Upper lobe of left lung (tissue), 4 donors: ENCODE measurements around the gene HSFX4.
"Not testable (repeated sequence)": the region's sequence is repeated elsewhere in the genome, so short reads cannot be mapped to it uniquely, and the experiment has no call there.

Experiments
- POLR2AphosphoS5 ChIP-seq, 2 donors: sonication (generic); formaldehyde crosslinking; IDR thresholded peaks; one replicate each; pipeline ENCODE4 v1.5.1; 2017; ENCODE audit warnings: antibody characterized with exemption in 2 of 2
- TF ChIP-seq, protein P1 (sequence below), 6 experiments: fragments of 450-650 bp in 4 of 6; fragments of 200-600 bp in 2 of 6; sonication (generic) in 2 of 6; IDR thresholded peaks; one replicate each; pipeline ENCODE4 v1.5.1; 2016 to 2019; ENCODE audit warnings: antibody characterized with exemption in 6 of 6

DNA sequence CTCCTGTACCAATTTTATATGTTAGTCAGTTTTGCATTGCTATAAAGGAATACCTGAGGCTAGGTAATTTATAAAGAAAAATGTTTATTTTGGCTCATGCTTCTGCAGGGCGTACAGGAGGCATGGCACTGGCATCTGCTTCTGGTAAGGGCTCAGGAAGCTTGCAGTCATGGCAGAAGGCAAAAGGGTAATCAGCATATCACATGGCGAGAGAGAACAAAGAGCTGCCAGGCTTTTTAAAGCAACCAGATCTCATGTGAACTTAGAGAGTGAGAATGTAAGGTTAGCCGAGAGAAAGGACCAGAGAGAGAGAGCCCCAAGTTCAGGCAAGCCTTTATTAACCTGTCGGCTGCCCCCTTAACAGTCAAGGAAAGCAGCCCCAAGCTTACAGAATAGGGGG is 5.5 kb upstream of the HSFX4 start:
- TF ChIP-seq, protein P1, sequence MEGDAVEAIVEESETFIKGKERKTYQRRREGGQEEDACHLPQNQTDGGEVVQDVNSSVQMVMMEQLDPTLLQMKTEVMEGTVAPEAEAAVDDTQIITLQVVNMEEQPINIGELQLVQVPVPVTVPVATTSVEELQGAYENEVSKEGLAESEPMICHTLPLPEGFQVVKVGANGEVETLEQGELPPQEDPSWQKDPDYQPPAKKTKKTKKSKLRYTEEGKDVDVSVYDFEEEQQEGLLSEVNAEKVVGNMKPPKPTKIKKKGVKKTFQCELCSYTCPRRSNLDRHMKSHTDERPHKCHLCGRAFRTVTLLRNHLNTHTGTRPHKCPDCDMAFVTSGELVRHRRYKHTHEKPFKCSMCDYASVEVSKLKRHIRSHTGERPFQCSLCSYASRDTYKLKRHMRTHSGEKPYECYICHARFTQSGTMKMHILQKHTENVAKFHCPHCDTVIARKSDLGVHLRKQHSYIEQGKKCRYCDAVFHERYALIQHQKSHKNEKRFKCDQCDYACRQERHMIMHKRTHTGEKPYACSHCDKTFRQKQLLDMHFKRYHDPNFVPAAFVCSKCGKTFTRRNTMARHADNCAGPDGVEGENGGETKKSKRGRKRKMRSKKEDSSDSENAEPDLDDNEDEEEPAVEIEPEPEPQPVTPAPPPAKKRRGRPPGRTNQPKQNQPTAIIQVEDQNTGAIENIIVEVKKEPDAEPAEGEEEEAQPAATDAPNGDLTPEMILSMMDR (IDR thresholded peaks at IDR 0.05), result not testable (repeated sequence)
- TF ChIP-seq POLR2AphosphoS5 (IDR thresholded peaks at IDR 0.05), result not testable (repeated sequence)
